Mammary epithelial cell (primary cell): ENCODE measurements around the gene RGS6.

Source experiments
- CTCF ChIP-seq, 2 donors: IDR thresholded peaks in 1 of 2; conservative IDR thresholded peaks in 1 of 2; 2 replicates each; pipeline ENCODE4 v1.5.1; 2011 to 2012; ENCODE audit warnings: inconsistent platforms in 2 of 2, low read length in 2 of 2, mild to moderate bottlenecking in 2 of 2, control low read depth in 1 of 2, low read depth in 1 of 2; ENCODE audit not compliant: insufficient read depth in 1 of 2; ENCODE audit errors: extremely low read depth in 1 of 2
- EZH2 ChIP-seq: IDR thresholded peaks from 2 replicates; pipeline ENCODE4 v1.6.1; 2012; ENCODE audit warnings: low read length, inconsistent platforms, borderline replicate concordance

GRCh38 chr14:72521045-72521444, 588.8 kb downstream of the RGS6 start:
- TF ChIP-seq CTCF (conservative IDR thresholded peaks at IDR 0.05 in 1 of 2, IDR thresholded peaks at IDR 0.05 in 1 of 2; ENCODE audit: extremely low read depth in 1 of 2, insufficient read depth in 1 of 2, low read depth in 1 of 2, low read length in 2 of 2) (no peak), EZH2 (no peak)
